H1 (cell line): ENCODE results near the gene RPS15. TPM values are rescaled to one million over a fixed set of nuclear protein-coding genes. Genes with fewer than 3 reads are reported as not detected.

Experiments
- CTCF ChIA-PET: fragments of 300-600 bp; sonication (Branson Sonifier 250); formaldehyde crosslinking; loops from one replicate; lab custom pipeline; 2021; ENCODE audit not compliant: partially characterized antibody; lab: Charles Lee
- POLR2A ChIA-PET: fragments of 300-600 bp; sonication (Branson Sonifier 250); formaldehyde crosslinking; loops from one replicate; lab custom pipeline; 2021; ENCODE audit warnings: inconsistent platforms; ENCODE audit not compliant: partially characterized antibody; lab: Charles Lee
- DNase-seq, 2 experiments: peaks; one replicate each; pipeline versions ENCODE4 v3.0.0 to v3.0.0-alpha.2; 2010 to 2022; ENCODE audit warnings: low spot score in 2 of 2, low read depth in 1 of 2, mixed read lengths in 1 of 2
- FAIRE-seq: peaks from 2 replicates; lab custom pipeline; 2011; peaks lifted over from hg19 to GRCh38; lab: Jason Lieb, UNC
- H2AFZ ChIP-seq: 2 replicates; pipeline ENCODE4 v1.8.1; 2012; ENCODE audit warnings: low read length, inconsistent platforms
- H2AK5ac ChIP-seq: 2 replicates; pipeline ENCODE4 v1.6.1; 2013; ENCODE audit warnings: low read depth, low read length
- H2BK120ac ChIP-seq: replicated peaks from 2 replicates; pipeline ENCODE3; 2013; ENCODE audit warnings: low read depth, low read length, inconsistent platforms
- H2BK12ac ChIP-seq: 2 replicates; pipeline ENCODE4 v1.6.1; 2013; ENCODE audit warnings: low read depth, low read length
- H2BK15ac ChIP-seq: 2 replicates; pipeline ENCODE4 v1.6.1; 2013; ENCODE audit warnings: low read length
- H2BK20ac ChIP-seq: 2 replicates; pipeline ENCODE4 v1.6.1; 2013; ENCODE audit warnings: low read length
- H2BK5ac ChIP-seq: 2 replicates; pipeline ENCODE4 v1.6.1; 2013; ENCODE audit warnings: low read depth, low read length
- H3K14ac ChIP-seq: 2 replicates; pipeline ENCODE4 v1.6.1; 2013; ENCODE audit warnings: inconsistent platforms; ENCODE audit not compliant: insufficient read length
- H3K18ac ChIP-seq: 2 replicates; pipeline ENCODE4 v1.6.1; 2013; ENCODE audit warnings: low read length; ENCODE audit errors: extremely low read depth
- H3K23ac ChIP-seq: 2 replicates; pipeline ENCODE4 v1.6.1; 2013; ENCODE audit warnings: inconsistent platforms; ENCODE audit not compliant: insufficient read length
- H3K23me2 ChIP-seq: 2 replicates; pipeline ENCODE4 v1.6.1; 2013; ENCODE audit warnings: low read depth, low read length
- H3K27ac ChIP-seq: 2 replicates; pipeline ENCODE4 v1.6.1; 2011; ENCODE audit warnings: low read depth, low read length, inconsistent platforms
- H3K27me3 ChIP-seq, 4 experiments: replicated peaks in 1 of 4; 1 replicate in 1 of 4; 2 replicates in 3 of 4; pipeline versions ENCODE4 v1.6.1 to v1.8.1; 2011 to 2013; ENCODE audit warnings: low read length in 3 of 4, mild to moderate bottlenecking in 3 of 4, inconsistent platforms in 2 of 4, mixed read lengths in 2 of 4, moderate library complexity in 1 of 4; ENCODE audit not compliant: control insufficient read depth in 3 of 4, insufficient read depth in 3 of 4; ENCODE audit errors: extremely low read depth in 1 of 4
- H3K36me3 ChIP-seq, 4 experiments: 2 replicates each; pipeline versions ENCODE4 v1.6.1 to v1.8.1; 2011 to 2013; ENCODE audit warnings: mild to moderate bottlenecking in 4 of 4, low read length in 3 of 4, moderate library complexity in 2 of 4, control low read depth in 1 of 4, inconsistent platforms in 1 of 4; ENCODE audit not compliant: insufficient read depth in 4 of 4, control insufficient read depth in 2 of 4
- H3K4ac ChIP-seq: replicated peaks from 2 replicates; pipeline ENCODE3; 2013; ENCODE audit warnings: low read length, low read depth, mixed read lengths, inconsistent platforms; ENCODE audit not compliant: insufficient read length
- H3K4me1 ChIP-seq, 4 experiments: replicated peaks in 1 of 4; 1 replicate in 1 of 4; 2 replicates in 3 of 4; pipeline versions ENCODE4 v1.6.1 to v1.8.1; 2011 to 2013; ENCODE audit warnings: low read length in 3 of 4, inconsistent platforms in 2 of 4, mixed read lengths in 1 of 4; ENCODE audit not compliant: insufficient read depth in 4 of 4, control insufficient read depth in 3 of 4
- H3K4me2 ChIP-seq, 2 experiments: 2 replicates each; pipeline versions ENCODE4 v1.6.1 to v1.8.1; 2011 to 2013; ENCODE audit warnings: low read depth in 2 of 2, low read length in 2 of 2, control low read depth in 1 of 2, inconsistent platforms in 1 of 2, mild to moderate bottlenecking in 1 of 2; ENCODE audit not compliant: insufficient read depth in 1 of 2
- H3K4me3 ChIP-seq, 4 experiments: fragments of 200-600, 300-600 bp in 1 of 4; sonication (generic), shearing (Covaris generic), sonication (Bioruptor Twin) in 1 of 4; 2 replicates each; pipeline versions ENCODE4 v1.5.1 to v1.8.1; 2011 to 2016; ENCODE audit warnings: low read length in 4 of 4, low read depth in 3 of 4, control low read depth in 2 of 4, inconsistent platforms in 2 of 4, mild to moderate bottlenecking in 2 of 4, mixed read lengths in 1 of 4, moderate library complexity in 1 of 4; ENCODE audit not compliant: insufficient read depth in 2 of 4; ENCODE audit errors: extremely low read depth in 1 of 4
- H3K56ac ChIP-seq: replicated peaks from 2 replicates; pipeline ENCODE3; 2013; ENCODE audit warnings: low read depth, mild to moderate bottlenecking, mixed read lengths, low read length, inconsistent platforms; ENCODE audit not compliant: insufficient read length
- H3K79me1 ChIP-seq: 2 replicates; pipeline ENCODE4 v1.6.1; 2013; ENCODE audit warnings: low read depth, low read length, control low read depth
- H3K79me2 ChIP-seq, 2 experiments: 2 replicates each; pipeline versions ENCODE4 v1.6.1 to v1.8.1; 2012 to 2013; ENCODE audit warnings: low read length in 2 of 2, mild to moderate bottlenecking in 2 of 2, inconsistent platforms in 1 of 2; ENCODE audit not compliant: insufficient read depth in 2 of 2, control insufficient read depth in 1 of 2
- H3K9ac ChIP-seq, 4 experiments: replicated peaks in 1 of 4; 1 replicate in 1 of 4; 2 replicates in 3 of 4; pipeline versions ENCODE4 v1.6.1 to v1.8.1; 2011 to 2013; ENCODE audit warnings: low read depth in 3 of 4, low read length in 3 of 4, control low read depth in 2 of 4, mild to moderate bottlenecking in 2 of 4, moderate library complexity in 2 of 4, inconsistent platforms in 1 of 4; ENCODE audit errors: extremely low read depth in 1 of 4
- H3K9me3 ChIP-seq, 2 experiments: 2 replicates each; pipeline versions ENCODE4 v1.6.1 to v1.8.1; 2012 to 2013; ENCODE audit warnings: mild to moderate bottlenecking in 2 of 2, moderate library complexity in 2 of 2, control low read depth in 1 of 2, inconsistent platforms in 1 of 2, low read depth in 1 of 2, low read length in 1 of 2, mixed read lengths in 1 of 2; ENCODE audit not compliant: insufficient read depth in 2 of 2
- H4K20me1 ChIP-seq, 2 experiments: replicated peaks in 1 of 2; 2 replicates each; pipeline versions ENCODE3 to v1.8.1; 2011 to 2013; ENCODE audit warnings: inconsistent platforms in 2 of 2, low read length in 2 of 2, mild to moderate bottlenecking in 1 of 2; ENCODE audit not compliant: insufficient read depth in 2 of 2, control insufficient read depth in 1 of 2
- H4K5ac ChIP-seq: 2 replicates; pipeline ENCODE4 v1.6.1; 2013; ENCODE audit warnings: low read length, low read depth, mixed read lengths, inconsistent platforms; ENCODE audit not compliant: insufficient read length
- H4K8ac ChIP-seq: 2 replicates; pipeline ENCODE4 v1.8.0; 2013; ENCODE audit warnings: mild to moderate bottlenecking, moderate library complexity, low read length, inconsistent platforms; ENCODE audit not compliant: insufficient read depth; ENCODE audit errors: extremely low read depth
- H4K91ac ChIP-seq: replicated peaks from 2 replicates; pipeline ENCODE3; 2013; ENCODE audit warnings: low read length, mixed read lengths, inconsistent platforms; ENCODE audit not compliant: insufficient read length
- ATF2 ChIP-seq: IDR thresholded peaks from 2 replicates; pipeline ENCODE4 v1.6.1; 2012; ENCODE audit warnings: low read length, inconsistent platforms
- E2F6 ChIP-seq: IDR thresholded peaks from 2 replicates; pipeline ENCODE4 v1.6.1; 2012; ENCODE audit warnings: inconsistent platforms
- FOSL1 ChIP-seq: IDR thresholded peaks from 2 replicates; pipeline ENCODE4 v1.6.1; 2011; ENCODE audit warnings: mild to moderate bottlenecking, low read depth, low read length, moderate library complexity; ENCODE audit not compliant: insufficient read depth
- MAX ChIP-seq: IDR thresholded peaks from 2 replicates; pipeline ENCODE4 v1.6.1; 2012; ENCODE audit warnings: inconsistent platforms
- POLR2A ChIP-seq, 2 experiments: IDR thresholded peaks; 1 replicate in 1 of 2; 2 replicates in 1 of 2; pipeline ENCODE4 v1.6.1; 2011; ENCODE audit warnings: low read depth in 2 of 2, low read length in 2 of 2, mild to moderate bottlenecking in 2 of 2; ENCODE audit errors: control extremely low read depth in 1 of 2
- SRF ChIP-seq: IDR thresholded peaks from 2 replicates; pipeline ENCODE4 v1.6.1; 2011; ENCODE audit warnings: mild to moderate bottlenecking, low read depth, low read length, moderate library complexity
- WGBS, 2 experiments: shearing (Covaris generic) in 1 of 2; methylation state at CpG; one replicate each; pipeline versions ENCODE4 v1.1.6 to v1.1.7; 2013 to 2015; ENCODE audit warnings: low lambda C conversion rate in 2 of 2, mixed read lengths in 2 of 2, inconsistent platforms in 1 of 2, low coverage in 1 of 2, missing lambda C conversion rate in 1 of 2; ENCODE audit not compliant: insufficient replicate concordance in 2 of 2, insufficient coverage in 1 of 2, insufficient read length in 1 of 2; ENCODE audit errors: extremely low coverage in 1 of 2, missing lambda C conversion rate in 1 of 2; 5-methylcytosine and 5-hydroxymethylcytosine counted together
- polyA plus RNA-seq, 7 experiments: library from polyadenylated mRNA; depleted of rRNA in 3 of 7; stranded (reverse) in 5 of 7; unstranded in 2 of 7; fragments of >200 nt in 5 of 7; fragments of 200-250 nt in 2 of 7; gene quantifications; 1 replicate in 5 of 7; 2 replicates in 1 of 7; 4 replicates in 1 of 7; pipeline versions ENCODE4 v1.2.1 to v1.2.3, GENCODE V29; 2011 to 2013; ENCODE audit warnings: missing spikeins in 2 of 7, mixed read lengths in 2 of 7
- total RNA-seq: library from RNA; stranded (reverse); fragmentation: NEBNext Ultra II Directional; extraction: Animal tissue kit (Norgen Biotek cat#: 25700); gene quantifications from 2 replicates; pipeline ENCODE4 v1.2.1, GENCODE V29; 2021

The RPS15 gene
- total and polyA plus RNA-seq, 2 of the 8 experiments (the other 6 are each of a cell fraction or from before 2014, with no cell fraction given) = 1,562 to 3,890 TPM

GRCh38 chr19:1447504-1447903 lies 9.3 kb downstream of the RPS15 start:
- H3K56ac ChIP-seq = no peak overlapping the region
- H4K8ac ChIP-seq = no peak overlapping the region
- peaks cover 0 to 33% (median 19%) of the 10 kb centered on the region in 4 experiments; a peak in 6 of 7 replicates for H3K4me1 ChIP-seq
- no peak overlapping the region for H2BK20ac ChIP-seq
- H3K27me3 ChIP-seq = peaks cover 34 to 55% (median 52%) of the 10 kb centered on the region in 4 experiments
- H2BK5ac ChIP-seq = no peak overlapping the region
- no peak overlapping the region for H4K5ac ChIP-seq
- FAIRE-seq (no peak), DNase-seq (no peak)
- no peak overlapping the region for H4K91ac ChIP-seq
- no peak overlapping the region for H3K9ac ChIP-seq
- H2BK12ac ChIP-seq = no peak overlapping the region
- H3K23ac ChIP-seq = no peak overlapping the region
- TF ChIP-seq MAX (no peak), SRF (no peak), POLR2A (IDR thresholded peaks at IDR 0.05; ENCODE audit: control extremely low read depth in 1 of 2, low read depth in 2 of 2, low read length in 2 of 2) (no peak), ATF2 (no peak), E2F6 (no peak), FOSL1 (no peak)
- CTCF ChIA-PET = interaction anchor here (1.1 to 4.3 kb wide), 4 partner anchors 11 to 34 kb away, joined by 4 to 26 read pairs (median 6); no protein-coding TSS in a partner anchor
- no peak overlapping the region for H2BK15ac ChIP-seq
- no peak overlapping the region for H3K4ac ChIP-seq
- H3K18ac ChIP-seq = no peak overlapping the region
- H4K20me1 ChIP-seq = peaks cover 12 to 14% of the 10 kb centered on the region in 2 experiments
- no peak overlapping the region for H3K27ac ChIP-seq
- H3K79me1 ChIP-seq = no peaks in the 10 kb centered on the region
- POLR2A ChIA-PET = interaction anchor here (0.7 to 1.9 kb wide), 5 partner anchors 18 to 204 kb away, joined by 3 to 6 read pairs (median 3); partner anchors contain the start of gene CIRBP
- H3K4me3 ChIP-seq = no peak overlapping the region; a peak in 1 of 8 replicates
- no peak overlapping the region for H3K4me2 ChIP-seq
- no peaks in the 10 kb centered on the region for H3K79me2 ChIP-seq
- H3K23me2 ChIP-seq = peaks cover 4% of the 10 kb centered on the region; the same call in 1 of the 2 replicates
- H2AK5ac ChIP-seq = no peak overlapping the region
- no peak overlapping the region for H2BK120ac ChIP-seq
- H2AFZ ChIP-seq = no peak overlapping the region
- H3K14ac ChIP-seq = no peak overlapping the region
- H3K36me3 ChIP-seq = peaks cover 0 to 2% (median under 1%) of the 10 kb centered on the region in 4 experiments; a peak in 1 of 8 replicates
- H3K9me3 ChIP-seq = no peaks in the 10 kb centered on the region
- WGBS, 2 experiments = 36% methylated on average over 4 of the region's 4 CpGs; no CpG with 5 or more reads in 1 of the 2 experiments
